NCI-H128 (cell line): Measurements from ENCODE around the gene TMEM125.

Experiments used
- DNase-seq: peaks from one replicate; lab custom pipeline; 2025; ENCODE audit not compliant: unreplicated experiment; lab: John Stamatoyannopoulos, UW

Gene TMEM125

DNA sequence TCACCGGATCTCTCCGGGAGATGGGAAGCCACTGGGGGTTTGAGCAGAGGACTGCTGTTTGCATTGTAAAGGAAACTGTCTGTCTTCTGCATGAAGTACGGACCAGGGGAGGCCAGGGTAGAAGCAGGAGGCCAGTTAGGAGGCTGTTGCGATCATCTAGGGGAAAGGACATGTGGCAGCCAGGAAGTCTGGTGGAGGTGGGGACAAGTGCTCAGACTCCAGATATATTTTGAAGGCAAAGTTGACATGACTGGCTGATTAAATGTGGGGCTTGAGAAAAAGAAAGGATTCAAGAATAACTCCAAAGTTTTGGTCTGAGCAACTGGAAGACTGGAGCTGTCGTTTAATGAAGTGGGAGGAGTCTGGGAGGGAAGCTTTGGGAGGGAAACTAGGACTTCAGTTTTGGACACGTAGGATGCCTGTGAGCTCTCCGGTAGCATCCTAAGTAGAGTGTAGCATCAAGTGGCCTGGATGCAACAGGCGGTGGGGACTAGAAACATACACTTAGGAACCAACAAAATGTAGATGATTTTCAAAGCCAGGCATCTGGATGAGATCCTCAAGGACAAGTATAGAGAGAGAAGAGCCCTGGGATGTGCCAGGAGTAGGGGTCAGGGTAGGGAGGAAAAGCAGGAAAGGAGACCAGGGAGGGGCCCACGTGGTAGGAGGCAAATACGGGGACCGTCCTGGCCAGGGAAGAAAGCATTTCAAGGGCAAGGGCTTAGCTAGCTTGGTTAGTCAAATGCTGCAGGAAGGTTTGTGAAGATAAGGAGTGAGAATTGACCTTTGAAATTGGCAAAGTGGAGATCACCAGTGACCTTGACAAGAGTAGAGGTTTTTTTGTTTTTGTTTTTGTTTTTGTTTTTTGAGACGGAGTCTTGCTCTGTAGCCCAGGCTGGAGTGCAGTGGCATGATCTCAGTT lies 19.3 kb downstream of the TMEM125 start:
- DNase-seq: no peak

DNA sequence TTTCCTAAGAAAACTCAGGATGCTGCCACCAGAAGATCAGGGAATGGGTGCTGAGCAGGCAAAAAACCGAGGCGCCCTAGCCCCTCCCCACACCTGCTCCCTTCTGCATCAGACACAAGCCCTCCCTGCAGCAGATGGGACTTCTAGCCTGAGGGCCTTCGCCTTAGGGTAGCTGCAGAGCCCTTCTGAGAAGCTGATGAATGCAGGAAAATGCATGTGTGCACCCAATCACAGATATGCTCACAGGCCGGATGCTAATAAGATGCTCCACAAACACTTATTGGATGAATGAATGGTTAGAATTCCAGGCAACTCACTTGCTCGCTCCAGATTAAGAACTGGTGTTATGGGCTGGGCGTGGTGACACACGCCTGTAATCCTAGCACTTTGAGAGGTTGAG lies 22.4 kb downstream of the TMEM125 start:
- DNase-seq: no peak

DNA sequence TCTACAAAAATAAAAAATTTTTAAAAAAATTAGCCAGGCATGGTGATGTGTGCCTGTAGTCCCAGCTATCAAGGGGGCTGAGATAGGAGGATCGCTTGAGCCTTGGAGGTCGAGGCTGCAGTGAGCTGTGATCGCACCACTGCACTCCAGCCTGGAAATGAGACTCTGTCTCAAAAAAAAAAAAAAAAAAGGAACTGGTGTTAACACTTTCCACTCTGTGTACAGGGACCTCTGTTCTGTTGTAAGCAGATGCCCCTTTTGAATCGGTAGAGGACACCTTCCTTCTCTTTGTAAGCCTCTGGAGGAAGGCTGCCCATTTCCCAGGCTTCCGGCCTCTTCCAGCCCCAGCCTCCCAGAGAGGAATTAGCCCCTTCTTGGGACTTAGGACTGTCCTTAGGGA lies 22.9 kb downstream of the TMEM125 start:
- no peak for DNase-seq

DNA sequence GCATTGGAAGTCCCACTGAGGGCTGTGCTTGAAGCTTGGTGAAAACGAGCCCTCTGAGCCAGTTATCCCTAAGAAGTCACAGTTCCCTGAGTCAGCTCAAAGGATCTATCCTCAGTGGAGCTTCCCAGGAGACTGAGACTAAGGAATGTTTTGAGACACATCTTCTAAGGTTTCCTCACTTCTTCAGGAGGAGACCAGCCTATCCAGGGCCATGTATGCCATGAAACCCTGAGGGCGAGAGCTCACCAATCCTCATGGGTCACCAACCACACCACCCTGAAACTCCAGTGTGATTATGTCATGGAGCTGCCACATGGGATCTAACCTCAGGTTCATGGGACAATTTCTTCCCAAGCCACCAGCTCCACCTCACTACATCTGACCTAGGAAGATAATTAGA lies 23.4 kb downstream of the TMEM125 start:
- no peak for DNase-seq

DNA sequence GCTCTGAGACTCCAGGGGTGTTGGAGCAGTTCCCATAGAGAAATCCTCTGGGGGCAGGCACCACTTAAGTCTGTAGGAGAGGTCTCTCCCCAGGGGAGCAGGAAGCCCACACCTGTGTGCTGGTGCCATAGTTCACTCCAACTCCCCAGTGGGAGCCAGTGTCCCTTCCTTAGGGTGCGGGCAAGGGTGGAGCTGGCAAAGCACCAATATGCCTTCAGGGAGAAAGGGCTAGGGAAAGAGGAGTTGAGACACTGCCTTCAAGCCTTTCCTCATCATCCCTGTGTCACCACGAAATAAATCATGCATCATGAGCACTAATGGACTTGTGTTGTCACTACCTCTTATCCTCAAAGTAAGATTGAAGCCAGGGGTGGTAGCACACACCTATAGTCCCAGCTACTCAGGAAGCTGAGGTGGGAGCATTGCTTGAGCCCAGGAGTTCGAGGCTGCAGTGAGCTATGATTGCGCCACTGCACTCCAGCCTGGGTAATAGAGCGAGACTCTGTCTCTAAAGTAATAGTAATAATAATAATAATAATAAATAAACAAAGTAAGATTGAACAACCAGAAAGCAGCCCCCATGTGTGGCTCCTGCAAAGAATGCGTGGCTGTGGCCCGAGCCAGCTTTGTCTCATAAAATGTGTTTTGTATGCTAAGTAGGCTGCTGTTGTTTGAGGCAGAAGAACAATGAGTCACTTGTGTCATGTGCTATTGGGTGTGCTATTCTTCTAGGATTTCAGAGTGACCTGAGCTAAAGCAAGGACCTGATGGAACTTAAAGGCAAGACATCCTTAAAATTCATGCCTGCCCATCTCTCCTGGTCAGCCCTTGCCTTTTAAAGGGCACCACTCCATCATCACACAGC lies 24.3 kb downstream of the TMEM125 start:
- DNase-seq: no peak

DNA sequence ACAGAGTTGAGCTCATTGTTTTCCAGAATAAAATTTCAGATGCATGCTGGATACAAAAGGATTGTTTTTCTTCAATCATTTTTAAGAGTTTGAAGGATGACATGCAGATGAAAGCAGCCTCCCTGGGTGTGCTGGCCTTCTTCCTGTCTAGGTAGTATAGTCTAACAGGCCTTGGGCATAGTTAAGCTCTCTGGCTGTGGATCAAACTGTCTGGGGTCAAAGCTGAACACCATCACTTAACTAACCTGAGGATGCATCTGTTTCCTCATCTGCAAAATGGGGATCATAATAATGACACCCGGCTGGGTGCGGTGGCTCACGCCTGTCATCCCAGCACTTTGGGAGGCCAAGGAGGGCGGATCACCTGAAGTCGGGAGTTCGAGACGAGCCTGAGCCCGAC lies 25.0 kb downstream of the TMEM125 start:
- no peak for DNase-seq

DNA sequence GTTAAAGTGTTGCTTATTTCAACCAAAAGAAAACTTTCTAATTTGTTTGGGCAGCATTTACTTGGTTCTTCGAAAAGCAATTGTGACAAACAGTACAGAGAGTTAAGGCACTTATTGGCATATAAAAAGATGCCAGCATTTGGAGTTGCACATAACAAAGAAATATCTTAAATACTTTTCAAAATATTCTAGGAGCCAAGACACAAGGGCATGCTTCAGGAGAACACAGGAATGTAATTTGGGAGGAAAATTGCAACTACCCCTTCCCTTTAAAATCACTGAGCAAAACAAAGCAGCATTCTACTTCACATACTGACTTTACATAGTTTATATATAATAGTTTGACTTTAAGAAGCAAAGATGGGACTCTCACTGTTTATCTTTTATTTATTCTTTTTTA lies 26.4 kb downstream of the TMEM125 start:
- no peak for DNase-seq

DNA sequence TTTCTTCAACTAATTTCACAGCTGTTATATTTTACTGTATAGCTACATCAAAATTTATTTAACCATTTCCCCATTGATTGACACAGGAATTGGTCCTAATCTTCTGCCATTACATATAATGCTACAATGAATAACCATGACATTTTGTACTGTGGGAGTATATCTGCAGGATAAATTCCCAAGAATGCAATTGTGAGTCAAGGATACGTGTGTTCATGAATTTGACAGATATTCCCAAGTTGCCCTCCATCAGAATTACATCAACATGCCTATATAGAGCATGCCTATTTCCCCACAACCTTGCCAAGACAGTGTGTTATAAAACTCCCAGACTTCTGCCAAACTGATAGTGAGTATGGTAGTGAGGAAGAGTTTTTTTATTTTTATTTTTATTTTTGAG lies 28.3 kb downstream of the TMEM125 start:
- no peak for DNase-seq

DNA sequence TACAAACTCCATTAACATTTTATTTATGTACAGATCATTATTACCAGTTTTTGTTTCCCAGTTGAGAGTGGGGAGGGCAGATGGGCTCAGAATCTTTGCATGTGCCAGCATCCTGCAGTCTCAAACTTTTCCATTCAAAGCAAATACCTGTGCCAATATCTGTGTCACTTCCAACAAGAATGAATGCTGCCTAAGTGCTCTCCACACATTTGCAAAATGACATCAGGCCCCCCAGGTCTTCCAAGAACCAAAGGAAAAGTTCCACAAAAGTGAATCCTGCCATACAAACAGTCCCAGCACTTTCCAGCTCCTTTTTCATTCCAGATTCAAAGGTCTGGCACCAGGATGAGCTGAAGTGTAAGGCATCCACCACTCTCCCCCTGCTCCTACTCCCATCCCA lies 29.3 kb downstream of the TMEM125 start:
- no peak for DNase-seq

DNA sequence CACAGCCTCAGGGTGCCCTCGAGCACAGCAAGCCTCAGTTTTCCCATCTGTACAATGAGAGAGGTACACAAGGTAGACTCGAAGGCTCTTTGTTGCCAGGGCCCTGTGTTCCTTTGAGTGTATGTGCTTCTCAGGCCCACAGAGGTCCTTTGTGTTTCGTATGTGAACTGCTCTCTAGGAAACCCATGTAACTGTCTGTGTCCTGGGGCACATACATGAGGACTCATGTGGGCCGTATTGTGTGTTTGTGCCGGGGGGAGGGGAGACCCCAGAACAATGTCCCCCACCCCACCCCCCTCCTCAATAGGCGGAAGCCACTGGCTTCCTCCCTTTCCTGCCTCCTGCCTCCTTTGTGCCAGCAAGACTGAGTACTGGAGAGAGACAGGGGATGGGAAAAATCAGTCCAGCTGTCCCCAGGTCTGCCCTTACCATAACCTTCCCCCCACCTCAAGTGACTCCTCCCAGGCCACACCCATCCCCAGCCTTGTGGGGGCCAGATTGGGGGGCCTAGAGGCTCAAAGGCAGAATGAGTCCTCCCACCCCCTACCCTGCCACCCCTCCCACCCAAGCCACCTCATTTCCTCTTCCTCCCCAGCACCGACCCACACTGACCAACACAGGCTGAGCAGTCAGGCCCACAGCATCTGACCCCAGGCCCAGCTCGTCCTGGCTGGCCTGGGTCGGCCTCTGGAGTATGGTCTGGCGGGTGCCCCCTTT lies 30.8 kb downstream of the TMEM125 start, which contains the start of gene TIE1:
TSS of gene TIE1 (plus strand) at position 605 of the 717 bp plus-strand sequence. CDS start at position 695, 90 bp downstream.
- DNase-seq: no peak

DNA sequence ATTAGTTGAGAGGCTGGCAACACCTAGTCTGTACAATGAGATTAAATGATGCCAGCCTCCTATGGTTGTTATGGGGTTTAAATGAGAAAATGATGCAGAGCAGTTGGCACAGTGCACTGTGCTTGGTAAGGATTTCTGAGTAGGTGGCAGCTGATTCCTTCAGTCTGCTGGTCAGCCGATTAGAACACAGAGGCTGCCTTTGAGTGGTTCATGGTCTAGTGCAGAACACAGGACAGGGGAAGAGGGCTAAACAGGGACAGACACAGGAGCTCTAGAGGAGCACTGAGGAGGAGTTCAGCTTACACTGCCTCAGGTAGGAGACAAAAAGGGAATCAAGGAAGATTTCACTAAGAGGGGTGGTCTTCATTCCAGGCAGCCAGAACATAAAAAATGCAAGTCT lies 32.4 kb downstream of the TMEM125 start:
- DNase-seq: no peak

DNA sequence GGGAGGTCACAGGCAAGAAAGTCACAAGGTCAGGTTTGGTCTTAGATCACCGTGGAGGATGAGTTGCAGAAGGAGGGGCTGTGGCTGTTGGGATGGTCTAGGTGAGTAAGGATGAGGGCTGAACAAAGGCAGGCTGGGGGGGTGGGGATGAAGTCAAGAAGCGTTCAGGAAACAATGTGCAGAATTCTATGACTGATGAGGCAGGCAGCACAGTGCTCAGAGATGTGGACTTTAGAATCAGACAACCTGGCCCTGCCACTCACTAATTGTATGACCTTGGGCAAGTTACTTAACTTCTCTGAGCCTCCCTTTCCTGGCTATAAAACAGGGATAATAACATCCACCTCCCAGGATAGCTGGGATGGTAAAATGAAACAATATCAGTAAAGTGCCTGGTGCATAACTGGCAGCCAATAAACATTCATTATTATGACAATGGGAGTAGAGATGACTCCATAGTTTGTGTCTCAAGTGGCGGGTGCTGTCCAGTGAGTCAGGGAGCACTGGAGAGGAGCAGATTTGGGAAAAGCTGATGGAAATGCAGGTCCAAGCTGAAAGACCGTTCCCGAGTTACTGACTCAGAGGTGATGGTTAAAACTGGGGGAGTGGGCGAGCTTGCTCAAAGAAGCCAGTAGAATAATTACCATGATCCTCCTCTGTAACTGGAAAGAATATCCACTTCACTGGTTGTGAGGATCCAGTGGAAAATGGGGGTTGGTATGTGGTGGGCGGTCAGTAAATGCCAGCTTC lies 33.1 kb downstream of the TMEM125 start:
- DNase-seq: no peak

DNA sequence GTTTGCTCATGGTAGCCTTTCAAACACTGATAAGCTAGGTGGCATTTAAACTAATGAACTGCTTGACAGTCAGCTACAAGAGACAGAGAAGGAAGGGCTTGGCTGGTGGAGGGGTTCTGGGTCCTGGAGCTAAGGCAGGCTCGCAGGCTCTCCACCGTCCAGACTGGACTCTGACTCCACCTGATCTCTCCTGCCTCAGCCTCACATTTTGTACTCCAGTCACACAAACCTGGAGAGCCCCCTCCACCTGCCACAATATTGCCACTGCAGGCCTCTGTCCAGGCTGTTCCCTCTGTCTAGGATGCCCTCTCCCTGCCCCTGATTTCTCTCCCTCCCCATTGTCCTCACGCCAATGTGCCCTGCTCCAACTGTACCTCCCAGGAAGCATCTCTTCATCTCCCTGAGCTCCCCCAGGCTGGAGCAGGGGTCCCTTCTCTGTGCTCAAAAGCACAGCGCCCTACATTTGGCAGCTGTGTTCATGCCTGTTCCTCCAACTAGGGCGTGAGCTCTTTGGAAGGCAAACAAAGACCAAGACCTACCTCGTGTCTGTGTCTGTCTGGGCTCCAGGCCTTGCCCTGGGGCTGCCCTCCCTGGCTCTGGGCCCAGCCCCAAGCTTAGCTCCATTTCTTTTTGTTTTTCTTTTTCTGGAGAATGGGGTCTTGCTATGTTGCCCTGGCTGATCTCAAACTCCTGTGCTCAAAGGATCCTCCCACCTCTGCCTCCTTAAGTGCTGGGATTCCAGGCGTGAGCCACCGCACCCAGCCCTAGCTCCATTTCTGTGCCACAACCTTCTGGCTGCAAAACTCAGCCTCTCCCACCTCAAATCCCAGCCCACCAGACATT lies 33.9 kb downstream of the TMEM125 start:
- DNase-seq: no peak

DNA sequence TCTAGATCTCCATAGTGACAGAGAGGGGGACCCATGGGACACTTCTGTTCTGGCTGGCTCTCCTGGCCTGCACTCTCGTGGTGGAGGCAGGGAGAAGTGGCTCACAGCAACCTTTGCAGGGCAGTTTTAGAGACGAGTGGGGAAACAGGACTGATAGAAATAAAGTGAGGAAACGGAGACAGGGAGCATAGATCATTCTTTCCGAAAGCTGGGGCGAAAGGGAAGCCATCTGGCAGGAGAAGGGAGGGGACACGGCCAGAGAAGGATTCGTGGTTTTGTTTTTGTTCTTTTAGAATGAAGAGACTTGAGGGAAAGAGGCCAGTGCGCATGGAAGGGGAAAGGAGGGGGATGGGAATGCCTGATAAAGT lies 34.5 kb downstream of the TMEM125 start:
- no peak for DNase-seq

DNA sequence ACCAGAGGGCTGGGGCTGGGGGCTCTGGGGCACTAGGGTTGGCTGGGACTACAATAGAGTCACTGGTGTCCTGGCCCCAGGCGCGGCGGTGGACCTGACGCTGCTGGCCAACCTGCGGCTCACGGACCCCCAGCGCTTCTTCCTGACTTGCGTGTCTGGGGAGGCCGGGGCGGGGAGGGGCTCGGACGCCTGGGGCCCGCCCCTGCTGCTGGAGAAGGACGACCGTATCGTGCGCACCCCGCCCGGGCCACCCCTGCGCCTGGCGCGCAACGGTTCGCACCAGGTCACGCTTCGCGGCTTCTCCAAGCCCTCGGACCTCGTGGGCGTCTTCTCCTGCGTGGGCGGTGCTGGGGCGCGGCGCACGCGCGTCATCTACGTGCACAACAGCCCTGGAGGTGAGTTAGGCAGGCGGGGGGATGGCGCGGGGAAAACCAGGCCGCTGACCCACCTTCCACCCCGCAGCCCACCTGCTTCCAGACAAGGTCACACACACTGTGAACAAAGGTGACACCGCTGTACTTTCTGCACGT lies 35.1 kb downstream of the TMEM125 start:
- no peak for DNase-seq

DNA sequence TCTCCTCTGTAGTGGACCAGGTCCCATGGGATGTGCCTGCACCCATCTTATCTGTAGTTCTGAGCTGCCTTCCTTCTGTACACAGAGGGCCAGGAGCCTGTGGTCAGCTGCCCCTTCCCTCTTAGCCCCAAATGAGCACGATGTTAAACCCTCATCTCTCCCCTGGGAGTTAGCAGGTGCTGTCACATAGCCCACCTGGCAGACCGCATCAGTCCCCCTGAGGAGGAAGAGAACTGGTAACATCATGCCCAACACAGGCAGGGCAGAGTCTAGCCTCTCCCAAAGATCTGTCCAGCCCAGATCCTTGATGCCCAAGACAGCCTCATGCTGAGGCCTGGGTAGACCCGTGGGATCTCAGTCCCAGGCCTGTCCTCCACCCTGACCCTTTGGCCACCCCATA lies 35.7 kb downstream of the TMEM125 start:
- DNase-seq: no peak

DNA sequence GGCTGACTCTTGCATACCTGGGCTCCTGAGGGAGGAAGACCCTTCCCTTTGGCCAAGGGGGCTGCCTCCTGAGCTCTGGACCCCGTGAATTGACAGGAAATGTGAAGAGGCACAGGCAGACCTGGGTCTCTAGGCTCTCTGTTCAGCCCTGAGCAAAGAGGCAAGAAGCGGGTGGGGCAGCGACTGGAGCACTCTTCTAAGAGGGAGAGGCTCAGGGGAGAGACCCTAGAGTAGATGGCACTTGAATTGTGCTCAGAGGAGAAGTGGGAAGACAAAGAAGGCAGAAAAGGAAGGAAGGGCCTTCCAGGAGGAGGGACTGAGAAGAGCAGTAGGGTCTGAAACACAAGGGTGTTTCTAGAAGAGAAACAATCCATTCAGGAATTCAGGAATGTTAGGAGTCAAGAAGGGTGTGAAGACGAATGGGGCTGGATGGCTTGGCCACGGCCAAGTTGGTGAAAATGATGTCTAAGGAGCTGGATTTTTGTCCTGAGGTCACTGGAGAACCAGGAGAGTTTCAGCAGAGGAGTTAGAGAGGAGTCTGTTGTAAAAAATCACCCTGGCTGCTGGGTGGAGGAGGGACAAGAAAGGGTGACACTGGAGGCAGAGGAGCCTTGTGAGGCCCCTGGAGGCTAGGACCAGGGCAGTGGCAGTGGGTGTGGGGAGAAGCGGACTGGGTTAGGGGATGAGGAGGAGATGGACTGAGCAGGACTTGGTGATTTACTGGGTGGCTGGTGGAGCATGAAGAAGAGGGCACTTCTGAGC lies 36.3 kb downstream of the TMEM125 start:
- no peak for DNase-seq

DNA sequence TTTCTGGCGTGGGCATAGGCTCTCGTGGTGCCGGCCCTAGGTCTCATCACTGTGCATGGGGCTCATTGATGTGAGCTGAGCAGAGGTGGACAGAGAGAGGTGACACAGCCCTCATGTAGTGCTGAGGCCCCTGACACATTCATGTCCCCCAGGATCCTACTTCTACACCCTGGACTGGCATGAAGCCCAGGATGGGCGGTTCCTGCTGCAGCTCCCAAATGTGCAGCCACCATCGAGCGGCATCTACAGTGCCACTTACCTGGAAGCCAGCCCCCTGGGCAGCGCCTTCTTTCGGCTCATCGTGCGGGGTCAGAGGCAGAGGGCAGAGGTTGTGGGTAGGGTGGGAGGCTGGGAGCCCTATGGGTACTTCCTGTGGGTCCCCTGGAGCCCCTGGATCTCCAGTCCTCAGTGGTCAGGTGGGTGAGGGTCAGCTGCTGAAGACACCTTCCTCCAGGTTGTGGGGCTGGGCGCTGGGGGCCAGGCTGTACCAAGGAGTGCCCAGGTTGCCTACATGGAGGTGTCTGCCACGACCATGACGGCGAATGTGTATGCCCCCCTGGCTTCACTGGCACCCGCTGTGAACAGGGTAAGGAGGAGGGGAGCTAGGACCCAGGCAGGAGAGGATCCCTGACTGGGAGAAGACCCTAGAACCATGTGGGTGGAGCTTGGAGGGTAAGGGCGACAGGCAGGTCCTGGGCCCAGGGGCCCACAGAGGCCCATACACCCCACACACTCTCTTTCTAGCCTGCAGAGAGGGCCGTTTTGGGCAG lies 37.1 kb downstream of the TMEM125 start:
- no peak for DNase-seq
